ENCODE results near the gene BBS2.

BBS2 gene, protein sequence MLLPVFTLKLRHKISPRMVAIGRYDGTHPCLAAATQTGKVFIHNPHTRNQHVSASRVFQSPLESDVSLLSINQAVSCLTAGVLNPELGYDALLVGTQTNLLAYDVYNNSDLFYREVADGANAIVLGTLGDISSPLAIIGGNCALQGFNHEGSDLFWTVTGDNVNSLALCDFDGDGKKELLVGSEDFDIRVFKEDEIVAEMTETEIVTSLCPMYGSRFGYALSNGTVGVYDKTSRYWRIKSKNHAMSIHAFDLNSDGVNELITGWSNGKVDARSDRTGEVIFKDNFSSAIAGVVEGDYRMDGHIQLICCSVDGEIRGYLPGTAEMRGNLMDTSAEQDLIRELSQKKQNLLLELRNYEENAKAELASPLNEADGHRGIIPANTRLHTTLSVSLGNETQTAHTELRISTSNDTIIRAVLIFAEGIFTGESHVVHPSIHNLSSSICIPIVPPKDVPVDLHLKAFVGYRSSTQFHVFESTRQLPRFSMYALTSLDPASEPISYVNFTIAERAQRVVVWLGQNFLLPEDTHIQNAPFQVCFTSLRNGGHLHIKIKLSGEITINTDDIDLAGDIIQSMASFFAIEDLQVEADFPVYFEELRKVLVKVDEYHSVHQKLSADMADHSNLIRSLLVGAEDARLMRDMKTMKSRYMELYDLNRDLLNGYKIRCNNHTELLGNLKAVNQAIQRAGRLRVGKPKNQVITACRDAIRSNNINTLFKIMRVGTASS

DNA sequence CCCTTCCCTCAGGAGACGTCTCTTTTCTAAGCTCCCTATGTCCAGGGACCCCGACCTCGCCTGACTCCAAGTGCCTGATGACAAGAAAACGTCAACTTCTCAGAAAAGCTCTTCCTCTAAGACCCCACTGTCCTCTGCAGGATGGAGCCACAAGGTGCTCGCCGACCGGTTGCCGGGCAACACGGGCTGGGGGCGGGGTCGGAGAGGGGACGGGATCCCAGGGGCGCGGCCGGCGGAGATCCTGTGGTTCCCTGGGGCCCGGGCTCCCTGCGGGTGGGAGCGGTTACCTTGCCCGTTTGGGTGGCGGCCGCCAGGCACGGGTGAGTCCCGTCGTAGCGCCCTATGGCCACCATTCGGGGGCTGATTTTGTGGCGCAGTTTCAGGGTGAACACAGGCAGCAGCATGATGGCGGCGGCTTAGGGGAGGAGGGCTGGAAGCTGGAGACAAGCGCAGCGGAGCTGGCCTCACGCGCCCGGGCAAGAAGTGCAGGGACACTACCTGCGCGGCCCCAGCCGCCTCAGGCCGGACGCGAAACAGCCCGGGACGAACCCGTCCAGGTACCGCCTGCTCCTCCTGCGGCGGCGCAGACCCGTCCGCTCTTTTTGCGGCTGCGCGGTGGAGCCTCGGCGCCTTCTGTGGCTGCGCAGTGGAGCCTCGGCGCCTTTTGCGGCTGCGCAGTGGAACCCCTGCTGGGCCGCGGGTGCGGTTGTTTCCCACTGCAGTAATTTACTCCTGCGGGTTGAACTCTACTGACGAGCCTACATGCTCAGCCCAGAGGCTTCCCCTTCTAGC lies at the start of gene BBS2:
Gene BBS2, minus strand, starts transcription at position 566 of the 792 bp plus-strand sequence. Its CDS starts 162 bp downstream, at position 404.
- peak; percentile 32 for DNase-seq

DNA sequence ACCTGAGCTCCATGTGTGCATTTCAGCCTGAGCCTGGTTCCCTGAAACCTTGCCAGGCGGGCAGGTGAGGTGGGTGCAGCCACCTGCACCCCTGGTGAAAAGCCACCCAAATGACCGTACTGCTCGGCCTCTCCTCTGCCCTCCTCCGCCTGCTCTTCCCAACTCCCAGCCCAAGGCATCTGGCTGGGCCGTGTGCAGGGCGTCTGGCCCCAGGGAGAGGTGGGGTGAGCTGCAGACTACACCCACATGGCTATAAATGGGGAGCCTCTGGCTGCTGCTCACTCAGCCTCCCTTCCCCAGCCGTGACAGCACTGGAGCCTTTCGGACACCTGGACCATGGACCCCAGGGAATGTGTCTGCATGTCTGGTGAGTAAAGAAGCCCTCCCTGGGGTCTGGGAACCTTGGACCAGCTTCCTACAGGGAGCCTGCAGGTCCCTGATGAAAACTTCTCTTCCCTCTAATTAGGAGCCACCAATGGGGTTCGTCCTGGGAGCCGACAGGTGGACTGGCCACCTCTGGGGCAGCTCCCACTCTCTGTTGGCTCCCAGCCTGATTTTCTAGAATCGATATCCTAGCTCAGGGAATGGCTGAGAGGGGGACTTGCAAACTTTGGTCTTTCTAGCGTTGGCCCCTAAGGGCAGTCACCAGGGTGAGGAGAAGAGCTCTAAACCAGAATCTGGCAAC lies 45.1 kb upstream of the BBS2 start, which contains the start of gene MT4:
Gene MT4, plus strand, starts transcription at position 281 of the 685 bp plus-strand sequence. Its CDS starts 56 bp downstream, at position 337.
- DNase-seq = no peak

DNA sequence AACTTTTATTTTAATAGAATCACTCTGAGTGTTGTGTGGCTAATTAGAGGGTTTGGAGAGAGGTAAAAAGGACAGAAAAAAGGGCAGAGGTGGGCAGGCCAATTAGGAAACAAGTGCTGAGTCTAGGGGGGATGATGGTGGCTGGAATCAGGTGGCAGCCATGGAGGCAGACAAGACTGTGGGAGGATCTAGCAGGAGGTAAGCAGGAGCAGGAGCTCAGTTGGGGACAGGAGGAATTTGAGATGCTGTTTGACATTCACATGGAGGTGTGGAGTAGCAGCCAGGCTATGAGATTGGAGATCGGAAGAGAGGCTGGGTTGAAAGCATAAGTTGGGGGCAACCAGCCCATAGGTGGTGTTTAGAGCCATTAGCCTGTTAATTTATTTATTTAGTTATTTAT lies 41.3 kb upstream of the BBS2 start:
- no peak for DNase-seq

DNA sequence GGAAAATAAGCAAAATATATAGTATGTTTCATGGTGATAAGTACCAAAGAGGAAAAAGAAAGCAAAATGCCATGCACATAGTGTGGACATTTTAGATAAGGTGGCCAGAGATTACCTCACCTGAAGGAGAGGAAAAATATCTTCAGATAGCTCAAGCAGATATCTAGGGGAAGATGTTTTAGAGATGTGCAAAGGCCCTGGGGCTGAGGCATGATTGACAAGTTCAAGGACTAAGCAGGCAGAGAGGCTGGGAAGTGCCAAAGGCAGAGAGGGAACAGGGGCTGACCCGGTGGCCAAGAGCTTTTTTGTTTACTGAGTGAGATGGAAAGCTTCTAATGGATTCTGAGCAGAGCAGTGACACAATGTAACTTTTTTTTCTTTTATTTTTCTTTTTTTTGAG lies 40.6 kb upstream of the BBS2 start:
- no peak for DNase-seq

DNA sequence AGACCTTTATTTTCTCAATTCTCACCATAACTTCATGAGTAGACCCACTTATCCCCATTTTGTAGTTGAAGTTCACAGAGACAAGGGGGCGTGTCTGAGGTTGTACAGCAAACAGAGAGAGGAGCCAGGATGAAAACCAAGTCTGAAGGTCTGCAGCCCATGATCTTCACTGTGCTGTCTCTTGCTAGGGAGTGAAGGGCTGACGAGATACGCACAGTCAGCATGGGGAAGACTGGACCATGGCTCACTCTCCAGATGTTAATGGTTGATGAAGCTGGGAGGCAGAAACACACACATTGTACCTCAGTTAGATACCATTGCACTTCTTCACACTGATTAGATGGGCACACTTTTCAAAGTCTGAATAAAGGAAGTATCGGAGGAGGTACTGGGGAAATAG lies 39.3 kb upstream of the BBS2 start:
- DNase-seq = no peak

DNA sequence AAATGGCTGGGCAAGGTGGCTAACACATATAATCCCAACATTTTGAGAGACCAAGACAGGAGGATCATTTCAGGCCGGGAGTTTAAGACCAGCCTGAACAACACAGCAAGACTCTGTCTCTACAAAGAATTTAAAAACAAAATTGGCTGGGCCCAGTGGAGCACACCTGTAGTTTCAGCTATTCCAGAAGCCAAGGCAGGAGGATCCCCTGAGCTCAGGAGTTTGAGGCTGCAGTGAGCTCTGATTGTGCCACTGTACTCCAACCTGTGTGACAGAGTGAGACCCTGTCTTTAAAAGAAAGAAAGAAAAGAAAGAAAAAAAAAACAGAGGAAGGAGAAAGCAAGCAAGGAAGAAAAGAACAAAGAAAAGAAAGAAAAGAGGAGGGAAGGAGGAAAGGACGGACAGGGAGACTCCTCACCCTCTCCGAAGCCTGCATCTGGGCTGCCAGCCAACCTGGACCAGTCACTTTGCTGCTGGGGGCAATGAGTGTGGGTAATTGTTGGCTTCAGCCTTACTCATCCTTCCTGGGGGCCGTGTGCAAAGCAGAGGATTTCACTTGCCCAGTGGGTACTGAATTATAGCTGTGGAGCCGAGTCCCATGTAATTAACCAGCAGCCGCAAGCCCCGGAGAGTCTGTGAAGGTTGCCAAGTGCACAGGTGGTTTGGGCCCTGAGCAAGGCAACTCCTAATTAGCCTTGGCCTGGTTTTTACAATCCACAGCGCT lies 38.4 kb upstream of the BBS2 start:
- no peak for DNase-seq

DNA sequence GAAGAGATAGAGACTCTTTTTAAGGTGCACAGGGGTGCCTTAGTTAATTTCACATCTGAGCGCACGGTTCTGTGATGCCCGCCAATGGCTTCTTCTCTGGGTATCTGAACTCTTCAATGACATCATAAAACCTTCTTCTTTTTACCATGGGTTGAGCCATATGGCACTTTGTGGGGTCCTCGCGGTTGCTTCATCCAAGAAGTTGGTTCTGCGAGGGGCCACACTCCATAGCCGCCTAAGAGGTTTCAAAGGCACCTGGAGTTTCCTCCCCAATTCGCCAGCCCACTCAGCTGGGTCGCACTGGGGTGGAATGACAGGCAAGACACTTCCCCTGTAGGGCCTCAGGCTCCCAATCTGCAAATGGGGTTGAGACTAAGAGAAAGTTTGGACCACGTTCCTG lies 34.6 kb upstream of the BBS2 start:
- no peak for DNase-seq

DNA sequence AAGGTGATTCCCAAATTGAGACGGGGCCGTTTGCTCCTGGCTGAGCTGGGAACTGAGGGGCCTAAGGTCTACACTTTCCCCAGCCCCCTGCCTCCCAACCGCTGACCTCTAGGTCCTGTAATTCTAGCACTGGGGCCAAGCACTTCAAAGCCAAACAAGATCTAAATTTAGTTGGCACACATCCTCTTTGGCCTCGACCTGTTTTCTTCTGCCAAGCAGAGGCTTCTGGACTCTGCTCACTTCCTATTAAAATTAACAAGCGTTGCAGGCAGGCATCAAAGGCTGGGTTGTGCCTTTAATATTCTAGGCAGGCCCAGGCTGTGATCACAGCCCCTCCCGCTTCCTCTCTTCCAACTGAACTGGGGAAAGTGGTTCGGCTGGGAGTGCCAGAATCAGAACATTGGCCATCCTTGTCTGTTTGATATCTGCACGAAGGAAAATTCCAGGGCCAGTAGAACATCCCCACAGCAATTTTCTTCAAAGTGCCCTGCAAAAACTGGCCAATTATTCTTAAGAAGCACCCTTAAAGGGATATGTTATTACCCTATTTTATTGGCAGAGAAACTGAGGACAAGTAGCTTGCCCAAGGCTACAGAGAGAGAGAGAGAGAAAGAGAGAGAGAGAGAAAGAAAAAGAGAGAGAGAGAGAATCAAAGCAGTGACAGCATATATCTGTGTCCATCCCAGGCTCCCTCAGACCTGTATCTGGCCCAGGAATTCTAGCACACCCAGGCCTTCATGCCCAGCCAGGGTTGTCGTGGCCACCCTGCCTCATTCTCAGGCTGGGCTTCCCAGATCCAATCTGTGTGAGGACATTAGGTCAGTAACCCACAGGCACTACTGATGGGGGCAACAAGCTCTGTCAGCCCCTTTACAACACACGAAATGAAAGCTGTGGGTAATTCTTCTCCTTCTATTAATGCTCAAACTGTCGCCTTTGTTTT lies 32.2 kb upstream of the BBS2 start:
- no peak for DNase-seq

DNA sequence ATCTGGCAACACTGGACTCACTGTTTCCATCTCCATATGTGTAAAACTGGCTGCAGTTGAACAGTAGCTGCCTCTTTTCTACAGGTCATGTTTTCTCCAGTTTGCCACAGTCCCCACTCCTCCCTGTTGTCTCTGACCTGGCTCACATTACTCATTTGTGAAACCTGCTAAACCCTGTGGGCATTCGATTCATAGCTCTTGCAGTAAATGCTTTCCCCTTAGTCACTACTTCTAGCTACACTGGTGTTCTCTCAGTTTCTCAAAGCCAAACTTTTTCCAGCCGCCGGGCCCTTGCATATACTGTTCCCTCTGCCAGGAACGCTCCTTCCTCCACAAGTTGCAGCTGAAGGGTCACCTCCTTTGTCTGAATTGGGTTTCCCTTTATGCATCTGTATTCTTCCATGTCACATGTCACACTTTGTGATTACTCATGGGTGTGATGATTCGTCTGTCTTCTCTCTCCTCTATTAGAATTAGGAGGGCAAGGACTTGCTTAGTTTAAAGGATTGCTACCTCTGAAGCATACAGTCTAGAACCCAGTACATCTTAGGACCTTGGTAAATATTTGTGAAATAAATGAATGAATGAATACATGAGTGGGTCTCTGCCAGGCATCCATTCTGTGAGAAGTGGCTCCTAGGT lies 30.0 kb upstream of the BBS2 start:
- no peak for DNase-seq

DNA sequence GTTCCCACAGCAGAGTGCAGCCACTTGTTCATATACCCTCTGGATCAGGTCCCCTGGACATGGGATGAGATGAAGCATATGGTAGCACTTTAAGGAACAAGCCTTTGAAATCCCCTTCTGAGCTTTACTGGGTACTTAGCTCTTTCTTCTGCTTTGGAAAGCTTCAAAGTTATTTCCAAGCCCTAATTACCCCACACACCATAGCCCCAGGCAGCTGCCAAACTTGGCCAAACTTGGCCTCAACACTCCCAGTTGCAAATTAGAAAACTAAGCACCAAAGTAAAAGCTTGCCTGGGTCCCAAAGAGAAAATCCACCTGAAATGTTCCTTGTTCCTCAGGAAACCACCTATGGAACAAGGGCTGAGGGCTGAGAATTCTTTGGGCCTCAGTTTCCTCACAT lies 29.3 kb upstream of the BBS2 start:
- no peak for DNase-seq

DNA sequence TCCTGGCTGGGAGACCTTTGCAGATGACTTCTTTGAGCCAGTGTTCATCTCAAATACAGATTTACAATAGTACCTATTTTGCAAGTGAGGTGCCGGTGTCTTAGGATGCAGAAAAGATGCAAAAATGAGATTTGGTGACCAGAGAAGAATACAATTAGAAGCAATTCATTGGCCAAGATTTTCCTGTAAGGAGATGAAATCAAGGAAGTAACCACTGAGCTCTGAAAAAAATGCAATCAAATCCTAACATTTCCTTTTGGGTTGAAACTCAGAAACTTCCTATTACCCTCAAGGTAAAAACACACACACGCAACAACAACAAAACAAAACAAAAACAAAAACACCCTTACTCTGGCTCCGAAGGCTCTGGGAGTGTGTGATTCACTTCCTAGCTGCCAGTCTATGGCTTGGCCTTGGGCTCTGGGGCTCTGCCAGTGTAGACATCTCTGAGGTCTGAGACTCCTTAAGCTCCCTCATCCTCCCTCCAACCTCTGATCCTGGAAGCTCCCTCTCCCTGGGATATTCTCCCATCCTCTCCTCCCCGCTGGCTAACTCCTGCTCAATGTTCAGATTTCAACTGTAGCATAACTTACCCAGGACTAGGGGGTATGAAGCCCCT lies 28.2 kb upstream of the BBS2 start:
- no peak for DNase-seq

DNA sequence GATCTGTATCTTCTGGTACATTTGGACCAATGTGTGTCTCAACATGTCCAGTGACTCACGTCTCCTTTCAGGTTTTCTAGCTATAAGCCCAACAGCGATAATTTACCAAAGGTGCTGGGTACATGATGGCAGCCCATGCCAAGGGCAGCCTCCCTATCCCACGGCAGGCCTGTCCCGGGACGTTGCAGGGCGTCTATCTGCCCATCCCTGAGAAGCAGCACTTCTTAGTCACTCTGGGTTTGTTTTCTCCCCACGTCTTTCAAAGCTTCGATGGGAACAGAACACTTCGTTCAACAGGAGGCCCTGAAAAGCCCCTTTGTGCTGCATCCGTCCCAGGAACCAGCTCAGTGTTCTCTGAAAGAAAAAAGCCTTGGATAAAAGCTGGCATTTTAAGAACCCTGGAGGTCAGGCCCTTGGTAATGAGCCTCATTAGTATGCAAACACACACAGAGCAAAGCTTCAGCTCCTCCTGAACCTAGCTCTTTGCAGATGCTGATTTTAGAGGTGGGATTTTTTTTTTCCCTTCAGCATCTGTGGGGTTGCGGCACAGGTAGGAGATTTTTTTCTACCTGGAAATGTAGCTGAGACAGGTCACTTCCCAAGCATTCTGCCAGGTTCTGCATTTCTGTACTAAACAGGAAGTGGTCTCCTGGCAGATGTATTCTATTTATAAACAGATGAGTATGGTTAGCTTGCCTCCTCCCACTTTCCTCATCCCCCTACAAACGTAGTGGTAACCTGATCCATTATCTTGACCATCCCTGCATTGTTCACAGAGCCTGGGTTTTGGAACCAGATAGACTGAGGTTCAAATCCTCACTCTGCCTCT lies 27.5 kb upstream of the BBS2 start:
- DNase-seq = peak; percentile 49

DNA sequence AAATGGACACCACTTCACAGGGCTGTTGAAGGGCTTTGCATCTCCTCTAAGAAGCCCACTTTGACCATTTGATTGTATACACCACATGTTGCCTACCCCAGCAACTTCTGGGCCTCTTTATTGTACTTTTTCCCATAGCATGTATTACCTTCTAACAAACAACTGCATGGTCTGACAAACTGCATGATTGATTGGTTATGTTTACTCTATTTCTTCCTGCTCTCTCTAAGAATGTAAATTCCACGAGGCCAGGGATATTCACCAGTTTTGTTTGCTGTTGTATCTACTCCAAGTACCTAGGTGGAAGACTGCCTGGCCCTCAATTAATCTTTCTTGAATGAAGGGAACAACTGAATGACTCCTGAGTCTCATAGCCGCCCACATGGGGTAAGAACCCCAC lies 22.2 kb upstream of the BBS2 start:
- DNase-seq = no peak

DNA sequence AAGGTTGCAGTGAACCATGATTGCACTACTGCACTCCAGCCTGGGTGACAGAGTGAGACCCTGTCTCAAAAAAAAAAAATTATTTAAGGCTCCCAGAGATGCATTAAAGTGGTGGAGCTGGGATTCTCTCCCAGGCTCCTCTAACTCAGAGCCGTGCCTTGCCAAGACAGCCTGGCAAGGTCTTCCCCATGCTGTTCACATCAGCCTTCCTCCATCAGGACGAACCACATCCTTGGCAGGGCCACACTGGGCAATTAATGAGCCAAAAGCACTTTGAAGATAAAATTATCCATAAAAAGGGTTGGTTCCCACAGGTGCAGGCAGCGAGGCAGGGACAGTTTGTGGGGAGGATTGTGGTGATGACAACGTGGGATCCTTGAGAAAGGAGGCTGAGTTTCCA lies 19.8 kb upstream of the BBS2 start:
- no peak for DNase-seq

DNA sequence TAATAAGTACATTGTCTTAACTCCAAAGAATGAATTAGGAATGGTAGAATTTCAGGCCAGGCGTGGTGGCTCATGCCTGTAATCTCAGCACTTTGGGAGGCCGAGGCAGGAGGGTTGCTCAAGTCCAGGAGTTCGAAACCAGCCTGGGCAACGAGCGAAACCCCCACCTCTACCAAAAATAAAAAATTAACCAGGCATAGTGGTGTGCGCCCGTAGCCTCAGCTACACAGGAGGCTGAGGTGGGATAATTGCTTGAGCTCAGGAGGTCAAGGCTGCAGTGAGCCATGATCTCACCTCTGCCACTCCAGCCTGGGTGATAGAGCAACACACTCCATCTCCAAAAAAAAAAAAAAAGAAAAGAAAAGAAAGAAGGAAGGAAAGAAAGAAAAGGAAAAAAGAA lies 18.5 kb upstream of the BBS2 start:
- DNase-seq = no peak

DNA sequence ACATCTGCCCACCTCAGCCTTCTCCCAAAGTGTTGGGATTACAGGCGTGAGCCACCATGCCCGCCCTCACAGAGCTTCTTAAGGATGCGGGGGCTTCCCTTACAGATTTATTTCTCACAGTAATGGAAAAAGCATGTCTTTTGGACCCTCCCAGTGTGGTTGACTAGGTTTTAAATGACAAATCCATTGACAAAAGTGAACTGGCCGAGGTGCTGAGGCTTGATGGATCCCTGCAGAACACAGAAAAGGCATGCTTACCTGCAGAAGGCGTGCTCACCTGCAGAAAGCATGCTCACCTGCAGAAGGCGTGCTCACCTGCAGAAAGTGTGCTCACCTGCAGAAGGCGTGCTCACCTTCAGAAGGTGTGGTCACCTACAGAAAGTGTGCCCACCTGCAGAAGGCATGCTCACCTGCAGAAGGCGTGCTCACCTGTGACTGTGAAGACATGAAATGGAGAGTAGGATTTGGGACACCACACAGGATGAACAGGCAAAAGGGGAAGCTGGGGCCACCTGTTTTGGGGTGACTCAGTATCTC lies 15.1 kb upstream of the BBS2 start:
- DNase-seq = no peak

DNA sequence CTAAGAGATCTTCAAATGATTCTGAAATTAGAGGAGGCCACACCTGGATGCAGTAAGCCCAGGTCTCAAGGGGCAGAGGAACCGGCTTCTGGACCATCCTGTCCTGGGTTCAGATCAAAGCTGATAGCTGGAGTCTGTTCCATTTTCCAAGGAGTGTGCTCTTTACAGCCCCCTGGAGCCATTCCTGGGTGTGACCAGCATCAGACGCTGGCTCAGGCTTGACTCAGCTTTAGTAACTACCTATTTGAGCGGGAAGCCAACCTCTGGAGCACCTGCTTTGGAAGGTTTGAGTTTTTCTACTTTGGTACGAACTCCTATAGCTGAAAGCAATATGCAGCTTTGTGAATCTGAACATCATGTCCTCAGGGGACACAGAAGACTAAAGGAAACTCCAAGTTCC lies 12.9 kb upstream of the BBS2 start:
- no peak for DNase-seq

DNA sequence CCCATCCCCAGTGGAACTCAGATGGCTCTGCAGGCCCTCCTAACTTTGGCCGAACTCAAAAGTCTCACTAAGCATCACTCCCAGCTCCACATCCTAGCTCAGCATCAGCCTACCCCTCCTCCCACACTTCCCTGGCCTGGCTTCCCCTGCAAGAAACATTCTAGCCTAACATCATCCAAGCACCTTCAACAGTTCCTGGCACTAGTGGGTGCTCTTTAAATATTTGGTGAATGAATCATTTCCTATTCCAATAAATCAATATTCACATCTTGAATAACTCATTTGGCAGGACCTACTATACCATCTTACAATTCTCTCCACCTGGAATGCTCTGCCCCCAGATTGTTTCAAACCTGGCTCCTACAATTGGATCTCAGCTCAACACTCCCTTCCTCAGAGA lies 11.0 kb upstream of the BBS2 start:
- no peak for DNase-seq

DNA sequence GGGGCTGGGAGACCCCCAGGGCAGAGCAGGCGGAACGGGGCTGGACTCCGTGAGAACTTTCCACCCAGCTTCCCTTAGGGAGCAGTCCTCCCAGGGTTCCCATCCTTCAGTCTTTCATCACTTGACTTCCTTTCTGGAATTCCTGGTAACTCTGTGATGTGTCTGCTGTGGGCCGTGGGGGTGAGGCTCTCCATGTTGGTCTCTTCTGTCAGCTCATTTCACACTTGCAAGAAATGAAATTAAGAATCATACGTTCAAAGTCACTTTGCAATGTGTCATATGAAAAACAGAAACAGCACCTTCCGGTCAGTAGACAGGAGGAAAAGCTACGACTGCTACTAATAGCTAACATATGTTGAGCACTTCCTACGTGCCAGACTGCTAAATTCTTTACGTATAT lies 5.4 kb upstream of the BBS2 start:
- no peak for DNase-seq
